Right lobe of liver (tissue), 6 donors: ENCODE data around the gene TEX261. TPM values are rescaled to one million over a fixed set of nuclear protein-coding genes. Genes with fewer than 3 reads are reported as not detected.

ENCODE experiments used
- ATAC-seq, 4 donors: fragments of 200-7000 bp; cut with Tn5 transposase; one replicate each; pipeline ENCODE4 v1.9.1; 2020; ENCODE audit warnings: mild to moderate bottlenecking in 4 of 4, moderate library complexity in 4 of 4
- DNase-seq, 3 donors: peaks; one replicate each; pipeline ENCODE4 v3.0.0-alpha.2; 2020
- H3K27ac ChIP-seq, 3 donors: fragments of 200-600 bp; one replicate each; pipeline ENCODE4 v1.8.0; 2022
- H3K27me3 ChIP-seq, 2 donors: fragments of 200-600 bp; one replicate each; pipeline ENCODE4 v1.8.0; 2022
- H3K36me3 ChIP-seq, 4 donors: fragments of 200-600 bp; sonication (generic) in 1 of 4; one replicate each; pipeline versions ENCODE4 v1.5.1 to v1.8.0; 2017 to 2022; ENCODE audit warnings: control low read depth in 1 of 4
- H3K4me1 ChIP-seq, 4 donors: fragments of 200-600 bp; sonication (generic) in 1 of 4; one replicate each; pipeline versions ENCODE4 v1.5.1 to v1.8.0; 2017 to 2022; ENCODE audit warnings: control low read depth in 1 of 4
- H3K4me3 ChIP-seq, 3 donors: fragments of 200-600 bp; one replicate each; pipeline ENCODE4 v1.8.0; 2022
- H3K9me3 ChIP-seq, 4 donors: fragments of 200-600 bp; sonication (generic) in 1 of 4; one replicate each; pipeline versions ENCODE4 v1.5.1 to v1.8.0; 2017 to 2022; ENCODE audit warnings: control low read depth in 1 of 4
- CTCF ChIP-seq, 4 donors: fragments of 200-600 bp in 3 of 4; fragments of 450-650 bp in 1 of 4; IDR thresholded peaks; one replicate each; pipeline versions ENCODE4 v1.5.1 to v1.8.0; 2016 to 2022; ENCODE audit warnings: antibody characterized with exemption in 4 of 4, mild to moderate bottlenecking in 2 of 4
- POLR2A ChIP-seq: fragments of 450-650 bp; IDR thresholded peaks from one replicate; pipeline ENCODE4 v1.6.1; 2017; ENCODE audit warnings: antibody characterized with exemption, mild to moderate bottlenecking
- WGBS: methylation state at CpG from one replicate; pipeline ENCODE4 v1.1.6; 2018; ENCODE audit warnings: low coverage, low lambda C conversion rate; ENCODE audit not compliant: insufficient coverage; ENCODE audit errors: missing lambda C conversion rate; 5-methylcytosine and 5-hydroxymethylcytosine counted together
- intact Hi-C, 2 donors: fragments of 100-400 bp; cut with DNase I; formaldehyde crosslinking; loops; one replicate each; pipeline versions ENCODE4 v1.11.2 to v1.14.1; 2022
- total RNA-seq, 6 experiments: library from RNA; depleted of rRNA in 2 of 6; stranded (reverse); fragments of >200 nt in 2 of 6; fragmentation: NEBNext Ultra II Directional in 3 of 6; extraction: Animal tissue kit (Norgen Biotek cat#: 25700) in 3 of 6; gene quantifications; one replicate each; pipeline versions ENCODE4 v1.1.0 to v1.2.4, GENCODE V29; 2016 to 2023
- donor health status: DM: no; HTN: yes; CAD: no.
- donor health status: DM: no; HTN: no; CAD: no.
- donor health status: DM: no; HTN: no; CAD: no.
- donor health status: DM: no; HTN: yes; CAD: no.
- donor health status: DM: no; HTN: yes; CAD: no.

TEX261 gene
- total RNA-seq, 6 experiments from 2014 or later, result 26.5 to 33.2 (median 27.1) TPM

GRCh38 chr2:71006955-71007799 lies 12.5 kb upstream of the TEX261 start:
- no peak for DNase-seq
- TF ChIP-seq POLR2A, result no peak
- TF ChIP-seq CTCF (IDR thresholded peaks at IDR 0.05), result no peak
- WGBS, result no CpG with 5 or more reads among the region's 5 CpGs

GRCh38 chr2:71006323-71006722 lies 11.7 kb upstream of the TEX261 start:
- DNase-seq, result no peak
- H3K27ac ChIP-seq, result no peak overlapping the region
- TF ChIP-seq CTCF (IDR thresholded peaks at IDR 0.05), result no peak
- TF ChIP-seq POLR2A, result no peak
- ATAC-seq, result no peak
- no peaks in the 10 kb centered on the region for H3K4me1 ChIP-seq
- H3K9me3 ChIP-seq, result no peaks in the 10 kb centered on the region
- WGBS, result 33% methylated on average over 1 of the region's 2 CpGs
- no peak overlapping the region for H3K4me3 ChIP-seq
- no peaks in the 10 kb centered on the region for H3K36me3 ChIP-seq
- intact Hi-C loops, result no loop called here
- H3K27me3 ChIP-seq, result no peaks in the 10 kb centered on the region

More at GRCh38 chr2:71006955-71007799, 12.5 kb upstream of the TEX261 start:
- no peaks in the 10 kb centered on the region for H3K27me3 ChIP-seq
- no peak overlapping the region for H3K27ac ChIP-seq
- intact Hi-C loops, result no loop called here
- no peak for ATAC-seq
- no peaks in the 10 kb centered on the region for H3K4me1 ChIP-seq
- H3K4me3 ChIP-seq, result no peak overlapping the region
- no peaks in the 10 kb centered on the region for H3K9me3 ChIP-seq
- H3K36me3 ChIP-seq, result no peaks in the 10 kb centered on the region

GRCh38 chr2:71005271-71006202 lies 10.9 kb upstream of the TEX261 start:
- WGBS, result 74% methylated on average over 8 of the region's 10 CpGs
- Histone ChIP-seq H3K4me3 (no peak overlapping the region), H3K36me3 (no peaks in the 10 kb centered on the region), H3K27me3 (no peaks in the 10 kb centered on the region), H3K9me3 (no peaks in the 10 kb centered on the region), H3K4me1 (no peaks in the 10 kb centered on the region), H3K27ac (no peak overlapping the region)
- TF ChIP-seq POLR2A, result no peak
- TF ChIP-seq CTCF (IDR thresholded peaks at IDR 0.05), result no peak
- intact Hi-C loops, result no loop called here
- ATAC-seq (no peak), DNase-seq (no peak)

- intact Hi-C loops, result no loop called here
- no peak overlapping the region for H3K27ac ChIP-seq
- H3K4me3 ChIP-seq, result no peak overlapping the region
- DNase-seq, result no peak
- ATAC-seq, result no peak
- WGBS, result 47% methylated on average over 3 of the region's 6 CpGs
- H3K4me1 ChIP-seq, result no peaks in the 10 kb centered on the region
- H3K36me3 ChIP-seq, result no peaks in the 10 kb centered on the region
- no peaks in the 10 kb centered on the region for H3K27me3 ChIP-seq
- no peaks in the 10 kb centered on the region for H3K9me3 ChIP-seq
- TF ChIP-seq CTCF (IDR thresholded peaks at IDR 0.05) (no peak), POLR2A (no peak)
Measured at GRCh38 chr2:71004857-71005256, 10.2 kb upstream of the TEX261 start.
